Fibroblast of lung (primary cell): ENCODE results near the gene SERPINC1. TPM values are rescaled to one million over a fixed set of nuclear protein-coding genes. Genes with fewer than 3 reads are reported as not detected.

Experiments
- DNase-seq, 2 donors: peaks; one replicate each; pipeline versions ENCODE4 v3.0.0 to v3.0.0-alpha.2; 2010; ENCODE audit warnings: low read depth in 2 of 2
- H2AFZ ChIP-seq: 2 replicates; pipeline ENCODE4 v1.5.1; 2012; ENCODE audit warnings: low read length, control low read depth, inconsistent platforms
- H3K27ac ChIP-seq: 2 replicates; pipeline ENCODE4 v1.5.1; 2011; ENCODE audit warnings: low read length, control low read depth; ENCODE audit not compliant: insufficient read depth
- H3K27me3 ChIP-seq: 2 replicates; pipeline ENCODE4 v1.5.1; 2011; ENCODE audit warnings: mild to moderate bottlenecking, low read length; ENCODE audit not compliant: control insufficient read depth, insufficient read depth
- H3K36me3 ChIP-seq: 2 replicates; pipeline ENCODE4 v1.5.1; 2011; ENCODE audit warnings: low read length; ENCODE audit not compliant: control insufficient read depth, insufficient read depth
- H3K4me1 ChIP-seq: 2 replicates; pipeline ENCODE4 v1.5.1; 2011; ENCODE audit warnings: low read length; ENCODE audit not compliant: control insufficient read depth, insufficient read depth; ENCODE audit errors: extremely low read depth
- H3K4me2 ChIP-seq: 2 replicates; pipeline ENCODE4 v1.5.1; 2011; ENCODE audit warnings: low read length, control low read depth; ENCODE audit not compliant: insufficient read depth; ENCODE audit errors: extremely low read depth
- H3K4me3 ChIP-seq, 4 experiments: fragments of 200-600 bp in 1 of 4; sonication (generic) in 1 of 4; replicated peaks in 1 of 4; 2 replicates each; pipeline ENCODE4 v1.5.1; 2011 to 2016; ENCODE audit warnings: low read length in 4 of 4, low read depth in 3 of 4, mild to moderate bottlenecking in 3 of 4, control low read depth in 2 of 4, inconsistent platforms in 1 of 4, mixed read lengths in 1 of 4; ENCODE audit not compliant: insufficient read depth in 1 of 4; ENCODE audit errors: control extremely low read depth in 1 of 4
- H3K79me2 ChIP-seq: 2 replicates; pipeline ENCODE4 v1.5.1; 2012; ENCODE audit warnings: mild to moderate bottlenecking, low read length, inconsistent platforms; ENCODE audit not compliant: control insufficient read depth, insufficient read depth
- H3K9ac ChIP-seq: 2 replicates; pipeline ENCODE4 v1.5.1; 2011; ENCODE audit warnings: mild to moderate bottlenecking, low read length, control low read depth; ENCODE audit not compliant: insufficient read depth
- H3K9me3 ChIP-seq: 2 replicates; pipeline ENCODE4 v1.5.1; 2012; ENCODE audit warnings: low read depth, low read length; ENCODE audit not compliant: control insufficient read depth, insufficient read depth
- H4K20me1 ChIP-seq: 2 replicates; pipeline ENCODE4 v1.5.1; 2011; ENCODE audit warnings: low read length; ENCODE audit not compliant: control insufficient read depth, insufficient read depth; ENCODE audit errors: extremely low read depth
- EZH2 ChIP-seq: IDR thresholded peaks from 2 replicates; pipeline ENCODE4 v1.5.1; 2012; ENCODE audit warnings: low read length, control low read depth, mild to moderate bottlenecking; ENCODE audit errors: missing control alignments
- polyA plus RNA-seq, 2 donors: library from polyadenylated mRNA; depleted of rRNA in 1 of 2; stranded (reverse) in 1 of 2; unstranded in 1 of 2; fragments of >200 nt; gene quantifications; 2 replicates each; pipeline ENCODE4 v1.2.1, GENCODE V29; 2011 to 2012; ENCODE audit warnings: missing spikeins in 1 of 2
- total RNA-seq: library from RNA; depleted of rRNA; stranded (reverse); fragments of >200 nt; gene quantifications from 2 replicates; pipeline ENCODE4 v1.2.1, GENCODE V29; 2014
- TF ChIP-seq, protein P1 (sequence below), 2 donors: IDR thresholded peaks in 1 of 2; conservative IDR thresholded peaks in 1 of 2; 1 replicate in 1 of 2; 2 replicates in 1 of 2; pipeline ENCODE4 v1.5.1; 2011 to 2012; ENCODE audit warnings: low read length in 2 of 2, control low read depth in 1 of 2, inconsistent platforms in 1 of 2, low read depth in 1 of 2, mild to moderate bottlenecking in 1 of 2

Gene SERPINC1
- total and polyA plus RNA-seq, 2 donors (not counting 1 experiment from before 2014, with no cell fraction given): not detected

DNA sequence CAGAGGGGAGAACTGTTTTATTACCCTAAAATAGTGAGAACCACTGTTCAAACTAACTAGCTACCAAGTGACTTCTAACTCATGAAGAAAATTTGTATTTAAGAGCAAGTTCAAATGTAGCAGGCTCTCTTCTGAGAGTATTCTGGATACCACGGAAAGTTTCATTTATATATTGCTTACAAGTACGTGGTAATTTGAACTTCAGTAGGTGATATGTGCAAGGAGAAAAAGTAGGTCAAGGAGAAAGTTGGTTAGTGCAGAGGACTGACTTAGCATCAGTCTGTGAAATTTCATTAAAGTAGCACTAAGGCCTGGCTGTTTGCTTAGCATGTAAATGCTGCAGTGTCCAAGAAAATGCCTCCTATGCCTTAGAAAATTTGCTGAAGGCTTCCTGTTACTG, 16.7 kb downstream of the SERPINC1 start:
- Histone ChIP-seq H3K27me3 (no peaks in the 10 kb centered on the region), H3K79me2 (no peaks in the 10 kb centered on the region), H3K36me3 (no peaks in the 10 kb centered on the region), H3K4me1 (no peaks in the 10 kb centered on the region), H3K4me2 (no peak overlapping the region), H3K9me3 (no peaks in the 10 kb centered on the region), H3K4me3 (no peak overlapping the region), H4K20me1 (no peaks in the 10 kb centered on the region), H3K27ac (no peak overlapping the region), H3K9ac (no peak overlapping the region), H2AFZ (no peak overlapping the region)
- no peak for DNase-seq
- TF ChIP-seq EZH2: no peak
- TF ChIP-seq, protein P1, sequence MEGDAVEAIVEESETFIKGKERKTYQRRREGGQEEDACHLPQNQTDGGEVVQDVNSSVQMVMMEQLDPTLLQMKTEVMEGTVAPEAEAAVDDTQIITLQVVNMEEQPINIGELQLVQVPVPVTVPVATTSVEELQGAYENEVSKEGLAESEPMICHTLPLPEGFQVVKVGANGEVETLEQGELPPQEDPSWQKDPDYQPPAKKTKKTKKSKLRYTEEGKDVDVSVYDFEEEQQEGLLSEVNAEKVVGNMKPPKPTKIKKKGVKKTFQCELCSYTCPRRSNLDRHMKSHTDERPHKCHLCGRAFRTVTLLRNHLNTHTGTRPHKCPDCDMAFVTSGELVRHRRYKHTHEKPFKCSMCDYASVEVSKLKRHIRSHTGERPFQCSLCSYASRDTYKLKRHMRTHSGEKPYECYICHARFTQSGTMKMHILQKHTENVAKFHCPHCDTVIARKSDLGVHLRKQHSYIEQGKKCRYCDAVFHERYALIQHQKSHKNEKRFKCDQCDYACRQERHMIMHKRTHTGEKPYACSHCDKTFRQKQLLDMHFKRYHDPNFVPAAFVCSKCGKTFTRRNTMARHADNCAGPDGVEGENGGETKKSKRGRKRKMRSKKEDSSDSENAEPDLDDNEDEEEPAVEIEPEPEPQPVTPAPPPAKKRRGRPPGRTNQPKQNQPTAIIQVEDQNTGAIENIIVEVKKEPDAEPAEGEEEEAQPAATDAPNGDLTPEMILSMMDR (conservative IDR thresholded peaks at IDR 0.05 in 1 of 2, IDR thresholded peaks at IDR 0.05 in 1 of 2; ENCODE audit: low read depth in 1 of 2, low read length in 2 of 2): no peak

DNA sequence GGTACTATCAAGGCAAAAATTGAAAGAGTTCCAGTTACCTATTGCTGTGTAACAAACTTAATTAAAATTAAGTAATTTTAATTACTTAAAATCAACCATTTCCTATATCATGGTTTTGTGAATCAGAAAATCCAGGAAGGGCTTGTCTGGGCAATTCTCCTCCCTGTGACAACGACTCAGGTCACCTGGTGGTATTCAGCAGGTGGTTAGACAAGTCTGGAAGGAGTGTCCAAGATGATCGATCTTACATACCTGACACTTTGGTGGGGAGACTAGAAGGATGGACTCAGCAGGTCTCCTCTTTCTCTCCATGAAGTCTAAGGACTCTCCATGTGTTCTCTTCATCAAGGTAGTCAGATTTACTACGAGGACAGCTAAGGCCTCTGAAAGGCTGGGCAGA, 22.9 kb downstream of the SERPINC1 start:
- Histone ChIP-seq H3K4me1 (no peaks in the 10 kb centered on the region), H3K79me2 (no peaks in the 10 kb centered on the region), H3K9me3 (no peaks in the 10 kb centered on the region), H3K27me3 (no peaks in the 10 kb centered on the region), H2AFZ (no peak overlapping the region), H3K4me2 (no peak overlapping the region), H3K9ac (no peak overlapping the region), H4K20me1 (no peaks in the 10 kb centered on the region), H3K27ac (no peak overlapping the region), H3K36me3 (no peaks in the 10 kb centered on the region), H3K4me3 (no peak overlapping the region)
- no peak for DNase-seq
- TF ChIP-seq EZH2: no peak
- TF ChIP-seq, protein P1 (conservative IDR thresholded peaks at IDR 0.05 in 1 of 2, IDR thresholded peaks at IDR 0.05 in 1 of 2; ENCODE audit: low read depth in 1 of 2, low read length in 2 of 2): no peak

DNA sequence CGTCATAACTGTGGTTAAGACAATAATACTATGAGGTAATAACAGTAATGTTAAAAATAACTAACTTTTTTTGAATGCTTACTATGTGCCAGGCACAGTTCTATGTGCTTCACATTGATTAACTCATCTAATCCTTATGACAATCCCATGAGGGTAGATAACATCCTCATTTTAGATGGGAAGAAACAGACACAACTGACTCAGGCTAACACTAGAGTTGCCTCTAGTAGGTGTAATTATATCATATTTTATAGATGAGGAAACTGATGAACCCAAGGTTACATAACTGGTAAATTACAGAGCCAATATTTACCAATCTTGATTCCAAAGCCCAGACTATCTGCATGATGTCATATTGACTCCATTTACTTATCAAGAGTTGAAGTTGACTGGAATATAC, 23.5 kb downstream of the SERPINC1 start:
- no peak overlapping the region for H3K4me3 ChIP-seq
- no peak overlapping the region for H2AFZ ChIP-seq
- H3K9ac ChIP-seq: no peak overlapping the region
- no peaks in the 10 kb centered on the region for H4K20me1 ChIP-seq
- H3K36me3 ChIP-seq: no peaks in the 10 kb centered on the region
- H3K4me2 ChIP-seq: no peak overlapping the region
- no peak for TF ChIP-seq EZH2
- TF ChIP-seq, protein P1 (conservative IDR thresholded peaks at IDR 0.05 in 1 of 2, IDR thresholded peaks at IDR 0.05 in 1 of 2; ENCODE audit: low read depth in 1 of 2, low read length in 2 of 2): no peak
- no peaks in the 10 kb centered on the region for H3K9me3 ChIP-seq
- no peak for DNase-seq
- H3K4me1 ChIP-seq: no peaks in the 10 kb centered on the region
- no peaks in the 10 kb centered on the region for H3K27me3 ChIP-seq
- no peak overlapping the region for H3K27ac ChIP-seq
- no peaks in the 10 kb centered on the region for H3K79me2 ChIP-seq
